ENCODE data around the gene ABCG5. TPM values are rescaled to one million over a fixed set of nuclear protein-coding genes. Genes with fewer than 3 reads are reported as not detected.

The ABCG5 gene
- total RNA-seq, 4 donors from 2014 or later, result not detected

- Histone ChIP-seq H3K27me3 (no peaks in the 10 kb centered on the region), H3K27ac (no peak overlapping the region), H3K36me3 (peaks cover 0 to 3% of the 10 kb centered on the region in 2 donors), H3K4me3 (no peak overlapping the region), H3K9me3 (no peaks in the 10 kb centered on the region), H3K4me1 (no peaks in the 10 kb centered on the region)
- in situ Hi-C loops (cut with MboI; ENCODE audit: low sequenced_read_pairs in 4 of 4), result no loop called here
- ATAC-seq, result no peak
- no peak for DNase-seq
- TF ChIP-seq CTCF (IDR thresholded peaks at IDR 0.05 in 4 of 5, conservative IDR thresholded peaks at IDR 0.05 in 1 of 5), result no peak
- no peak for TF ChIP-seq POLR2A (IDR thresholded peaks at IDR 0.05)
- intact Hi-C loops (cut with DNase I; ENCODE audit: low total_unique reads), result no loop called here
Measured at GRCh38 chr2:43882312-43882711, 43.7 kb upstream of the ABCG5 start.

GRCh38 chr2:43880952-43881351, 42.3 kb upstream of the ABCG5 start:
- no peak for DNase-seq
- in situ Hi-C loops (cut with MboI; ENCODE audit: low sequenced_read_pairs in 4 of 4), result no loop called here
- no peaks in the 10 kb centered on the region for H3K36me3 ChIP-seq
- H3K9me3 ChIP-seq, result no peaks in the 10 kb centered on the region
- TF ChIP-seq POLR2A (IDR thresholded peaks at IDR 0.05) (no peak), CTCF (IDR thresholded peaks at IDR 0.05 in 4 of 5, conservative IDR thresholded peaks at IDR 0.05 in 1 of 5) (no peak)
- no peak for ATAC-seq
- no peak overlapping the region for H3K4me3 ChIP-seq
- intact Hi-C loops (cut with DNase I; ENCODE audit: low total_unique reads), result no loop called here
- no peaks in the 10 kb centered on the region for H3K27me3 ChIP-seq
- no peak overlapping the region for H3K27ac ChIP-seq
- H3K4me1 ChIP-seq, result no peaks in the 10 kb centered on the region

- TF ChIP-seq POLR2A (IDR thresholded peaks at IDR 0.05) (no peak), CTCF (IDR thresholded peaks at IDR 0.05 in 4 of 5, conservative IDR thresholded peaks at IDR 0.05 in 1 of 5) (no peak)
- in situ Hi-C loops (cut with MboI; ENCODE audit: low sequenced_read_pairs in 4 of 4) (no loop called here), intact Hi-C loops (cut with DNase I; ENCODE audit: low total_unique reads) (no loop called here)
- Histone ChIP-seq H3K36me3 (no peaks in the 10 kb centered on the region), H3K27ac (no peak overlapping the region), H3K4me3 (no peak overlapping the region), H3K9me3 (no peaks in the 10 kb centered on the region), H3K27me3 (no peaks in the 10 kb centered on the region), H3K4me1 (no peaks in the 10 kb centered on the region)
- ATAC-seq, result no peak
- no peak for DNase-seq
Measured at GRCh38 chr2:43880471-43880870, 41.8 kb upstream of the ABCG5 start.

- Histone ChIP-seq H3K4me1 (no peaks in the 10 kb centered on the region), H3K9me3 (no peaks in the 10 kb centered on the region), H3K36me3 (no peaks in the 10 kb centered on the region), H3K27me3 (no peaks in the 10 kb centered on the region), H3K27ac (no peak overlapping the region), H3K4me3 (no peak overlapping the region)
- TF ChIP-seq POLR2A (IDR thresholded peaks at IDR 0.05) (no peak), CTCF (IDR thresholded peaks at IDR 0.05 in 4 of 5, conservative IDR thresholded peaks at IDR 0.05 in 1 of 5) (no peak)
- ATAC-seq (no peak), DNase-seq (no peak)
- intact Hi-C loops (cut with DNase I; ENCODE audit: low total_unique reads), result no loop called here
- in situ Hi-C loops (cut with MboI; ENCODE audit: low sequenced_read_pairs in 4 of 4), result no loop called here
Measured at GRCh38 chr2:43879261-43879660, 40.6 kb upstream of the ABCG5 start.

GRCh38 chr2:43877782-43878464, 39.3 kb upstream of the ABCG5 start:
- Histone ChIP-seq H3K4me1 (no peaks in the 10 kb centered on the region), H3K27me3 (no peaks in the 10 kb centered on the region), H3K4me3 (no peak overlapping the region), H3K27ac (no peak overlapping the region), H3K9me3 (no peaks in the 10 kb centered on the region), H3K36me3 (no peaks in the 10 kb centered on the region)
- DNase-seq (peak in 1 of 2 donors; percentile 22), ATAC-seq (peak in 1 of 2 donors; percentile 69)
- intact Hi-C loops (cut with DNase I; ENCODE audit: low total_unique reads), result no loop called here
- in situ Hi-C loops (cut with MboI; ENCODE audit: low sequenced_read_pairs in 4 of 4), result no loop called here
- no peak for TF ChIP-seq POLR2A (IDR thresholded peaks at IDR 0.05)
- peak; percentile 43 to 74 (median 61) for TF ChIP-seq CTCF (IDR thresholded peaks at IDR 0.05 in 4 of 5, conservative IDR thresholded peaks at IDR 0.05 in 1 of 5)
